ENCODE results near the gene OR1J4. TPM values are rescaled to one million over a fixed set of nuclear protein-coding genes. Genes with fewer than 3 reads are reported as not detected.
A peak's percentile ranks its signal among the peaks of the same experiment; 100 is the strongest.

Gene OR1J4
- total RNA-seq = not detected

- no peak for DNase-seq
- ATAC-seq (ENCODE audit: low FRiP score in 2 of 2) = no peak
- TF ChIP-seq POLR2AphosphoS5 (IDR thresholded peaks at IDR 0.05) = no peak
- TF ChIP-seq POLR2A (IDR thresholded peaks at IDR 0.05) = no peak
- TF ChIP-seq CTCF (IDR thresholded peaks at IDR 0.05) = no peak
- TF ChIP-seq EP300 (IDR thresholded peaks at IDR 0.05) = no peak
- Histone ChIP-seq H3K27ac (no peak within 1 kb of the TSS), H3K9me3 (no peaks in the 10 kb centered on the region), H3K36me3 (no peaks in the 10 kb centered on the region), H3K27me3 (no peaks in the 10 kb centered on the region), H3K4me3 (no peak within 1 kb of the TSS), H3K4me1 (no peaks in the 10 kb centered on the region)
- 63 to 69% methylated on average over 4 of the region's 4 CpGs for WGBS, 2 donors
These were observed at the start of gene OR1J4 for GRCh38 chr9:122518841-122519240. Gene OR1J4, plus strand, starts transcription at chr9:122519141. Its CDS starts 0 bp downstream, at chr9:122519141.

- Histone ChIP-seq H3K36me3 (no peaks in the 10 kb centered on the region), H3K27ac (no peak overlapping the region), H3K4me3 (no peak overlapping the region), H3K27me3 (no peaks in the 10 kb centered on the region), H3K4me1 (no peaks in the 10 kb centered on the region), H3K9me3 (no peaks in the 10 kb centered on the region)
- no peak for TF ChIP-seq CTCF (IDR thresholded peaks at IDR 0.05)
- no peak for TF ChIP-seq EP300 (IDR thresholded peaks at IDR 0.05)
- TF ChIP-seq POLR2AphosphoS5 (IDR thresholded peaks at IDR 0.05) = no peak
- TF ChIP-seq POLR2A (IDR thresholded peaks at IDR 0.05) = no peak
- WGBS, 2 donors = 77 to 84% methylated on average over 3 of the region's 3 CpGs
- DNase-seq (no peak), ATAC-seq (ENCODE audit: low FRiP score in 2 of 2) (no peak)
These were observed 44.4 kb upstream of the OR1J4 start for GRCh38 chr9:122474561-122474960.

GRCh38 chr9:122475717-122476116 lies 43.2 kb upstream of the OR1J4 start:
- H3K9me3 ChIP-seq = no peaks in the 10 kb centered on the region
- TF ChIP-seq CTCF (IDR thresholded peaks at IDR 0.05) = no peak
- no peak for TF ChIP-seq POLR2AphosphoS5 (IDR thresholded peaks at IDR 0.05)
- TF ChIP-seq EP300 (IDR thresholded peaks at IDR 0.05) = no peak
- no peak for TF ChIP-seq POLR2A (IDR thresholded peaks at IDR 0.05)
- no peaks in the 10 kb centered on the region for H3K36me3 ChIP-seq
- H3K4me3 ChIP-seq = no peak overlapping the region
- WGBS, 2 donors = 50 to 66% methylated on average over 2 of the region's 2 CpGs
- DNase-seq (no peak), ATAC-seq (ENCODE audit: low FRiP score in 2 of 2) (no peak)
- no peak overlapping the region for H3K27ac ChIP-seq
- H3K4me1 ChIP-seq = no peaks in the 10 kb centered on the region
- H3K27me3 ChIP-seq = no peaks in the 10 kb centered on the region

GRCh38 chr9:122477346-122477745 lies 41.6 kb upstream of the OR1J4 start:
- no peaks in the 10 kb centered on the region for H3K4me1 ChIP-seq
- DNase-seq (no peak), ATAC-seq (ENCODE audit: low FRiP score in 2 of 2) (no peak)
- no peak overlapping the region for H3K27ac ChIP-seq
- H3K36me3 ChIP-seq = no peaks in the 10 kb centered on the region
- 84 to 91% methylated on average over 3 of the region's 3 CpGs for WGBS, 2 donors
- no peaks in the 10 kb centered on the region for H3K9me3 ChIP-seq
- TF ChIP-seq POLR2AphosphoS5 (IDR thresholded peaks at IDR 0.05) (no peak), POLR2A (IDR thresholded peaks at IDR 0.05) (no peak), EP300 (IDR thresholded peaks at IDR 0.05) (no peak), CTCF (IDR thresholded peaks at IDR 0.05) (no peak)
- no peak overlapping the region for H3K4me3 ChIP-seq
- H3K27me3 ChIP-seq = no peaks in the 10 kb centered on the region

GRCh38 chr9:122477826-122478225 lies 41.1 kb upstream of the OR1J4 start, which contains the start of gene OR1J1:
Gene OR1J1, minus strand, starts transcription at chr9:122477926. Its CDS starts 0 bp downstream, at chr9:122477926.
- no peak within 1 kb of the TSS for H3K27ac ChIP-seq
- no peaks in the 10 kb centered on the region for H3K4me1 ChIP-seq
- no peaks in the 10 kb centered on the region for H3K36me3 ChIP-seq
- H3K4me3 ChIP-seq = no peak within 1 kb of the TSS
- H3K27me3 ChIP-seq = no peaks in the 10 kb centered on the region
- no peak for ATAC-seq (ENCODE audit: low FRiP score in 2 of 2)
- peak in 1 of 2 donors; percentile 14 for DNase-seq
- WGBS, 2 donors = 92 to 93% methylated on average over 6 of the region's 6 CpGs
- H3K9me3 ChIP-seq = no peaks in the 10 kb centered on the region
- TF ChIP-seq POLR2A (IDR thresholded peaks at IDR 0.05) (no peak), CTCF (IDR thresholded peaks at IDR 0.05) (no peak), EP300 (IDR thresholded peaks at IDR 0.05) (no peak), POLR2AphosphoS5 (IDR thresholded peaks at IDR 0.05) (no peak)
